HEK293 (cell line): ENCODE measurements around the gene RRP15.

Experiments
- CTCF ChIA-PET: fragments of 350-600 bp; formaldehyde crosslinking; extraction: SDS; loops from one replicate; lab custom pipeline; 2021; ENCODE audit warnings: antibody characterized with exemption; lab: Yijun Ruan, JAX
- POLR2A ChIA-PET: fragments of 300-600 bp; formaldehyde crosslinking; extraction: SDS; loops from one replicate; lab custom pipeline; 2020; ENCODE audit warnings: antibody characterized with exemption, inconsistent platforms; lab: Yijun Ruan, JAX
- H3K27ac ChIP-seq: fragments of 200-500 bp; sonication (Bioruptor generic); 2 replicates; pipeline ENCODE4 v1.5.1; 2014; ENCODE audit warnings: low read depth, low read length, control low read depth, inconsistent platforms; ENCODE audit errors: extremely low read depth
- H3K36me3 ChIP-seq, 2 experiments: fragments of 200-500 bp in 1 of 2; sonication (Bioruptor generic) in 1 of 2; 1 replicate in 1 of 2; 2 replicates in 1 of 2; pipeline ENCODE4 v1.5.1; 2014 to 2017; ENCODE audit warnings: inconsistent platforms in 2 of 2, low read length in 2 of 2; ENCODE audit not compliant: control insufficient read depth in 2 of 2, insufficient read depth in 1 of 2
- H3K4me1 ChIP-seq: fragments of 200-500 bp; sonication (Bioruptor generic); 2 replicates; pipeline ENCODE4 v1.5.1; 2014; ENCODE audit warnings: mild to moderate bottlenecking, low read length, inconsistent platforms; ENCODE audit not compliant: control insufficient read depth, insufficient read depth
- H3K4me3 ChIP-seq: 2 replicates; pipeline ENCODE4 v1.5.1; 2011; ENCODE audit warnings: low read depth, mild to moderate bottlenecking, control low read depth, low read length, moderate library complexity
- H3K9me3 ChIP-seq: fragments of 200-500 bp; sonication (Bioruptor generic); 2 replicates; pipeline ENCODE4 v1.5.1; 2014; ENCODE audit warnings: low read depth, low read length, inconsistent platforms; ENCODE audit not compliant: control insufficient read depth, insufficient read depth
- KLF1 ChIP-seq: fragments of 450-650 bp; formaldehyde crosslinking; IDR thresholded peaks from 2 replicates; pipeline ENCODE4 v1.5.1; 2016; ENCODE audit warnings: missing biosample characterization, missing genetic modification characterization
- KLF9 ChIP-seq: fragments of 450-650 bp; formaldehyde crosslinking; IDR thresholded peaks from 2 replicates; pipeline ENCODE4 v1.5.1; 2016; ENCODE audit warnings: missing biosample characterization, missing genetic modification characterization, low read depth
- MYNN ChIP-seq: fragments of 450-650 bp; formaldehyde crosslinking; IDR thresholded peaks from 2 replicates; pipeline ENCODE4 v1.5.1; 2016; ENCODE audit warnings: missing biosample characterization, missing genetic modification characterization, borderline replicate concordance
- OSR2 ChIP-seq: fragments of 450-650 bp; formaldehyde crosslinking; IDR thresholded peaks from 2 replicates; pipeline ENCODE4 v1.5.1; 2016; ENCODE audit warnings: missing biosample characterization, missing genetic modification characterization
- PRDM1 ChIP-seq: fragments of 450-650 bp; formaldehyde crosslinking; IDR thresholded peaks from 2 replicates; pipeline ENCODE4; 2016; ENCODE audit warnings: missing biosample characterization, missing genetic modification characterization
- SP7 ChIP-seq: fragments of 450-650 bp; formaldehyde crosslinking; IDR thresholded peaks from 2 replicates; pipeline ENCODE4 v1.5.1; 2016; ENCODE audit warnings: missing biosample characterization, missing genetic modification characterization
- TCF7L2 ChIP-seq: IDR thresholded peaks from 2 replicates; pipeline ENCODE4 v1.6.1; 2011; ENCODE audit warnings: low read depth, mild to moderate bottlenecking, inconsistent platforms, low read length, moderate library complexity, borderline replicate concordance
- YY2 ChIP-seq: fragments of 450-650 bp; formaldehyde crosslinking; IDR thresholded peaks from 2 replicates; pipeline ENCODE4 v1.5.1; 2016; ENCODE audit warnings: missing biosample characterization, missing genetic modification characterization
- ZBTB1 ChIP-seq: fragments of 450-650 bp; formaldehyde crosslinking; IDR thresholded peaks from 2 replicates; pipeline ENCODE4 v1.5.1; 2016; ENCODE audit warnings: missing biosample characterization, missing genetic modification characterization
- ZEB2 ChIP-seq: fragments of 450-650 bp; formaldehyde crosslinking; IDR thresholded peaks from 2 replicates; pipeline ENCODE4 v1.5.1; 2016; ENCODE audit warnings: missing biosample characterization, missing genetic modification characterization
- ZFP41 ChIP-seq: fragments of 450-650 bp; formaldehyde crosslinking; IDR thresholded peaks from 2 replicates; pipeline ENCODE4 v1.5.1; 2016; ENCODE audit warnings: missing biosample characterization, missing genetic modification characterization, borderline replicate concordance
- ZNF114 ChIP-seq: fragments of 450-650 bp; formaldehyde crosslinking; IDR thresholded peaks from 2 replicates; pipeline ENCODE4 v1.5.0; 2017; ENCODE audit warnings: missing biosample characterization, missing genetic modification characterization
- ZNF133 ChIP-seq: fragments of 450-650 bp; formaldehyde crosslinking; IDR thresholded peaks from 2 replicates; pipeline ENCODE4 v1.5.1; 2016; ENCODE audit warnings: missing biosample characterization, missing genetic modification characterization
- ZNF19 ChIP-seq: fragments of 450-650 bp; formaldehyde crosslinking; IDR thresholded peaks from 2 replicates; pipeline ENCODE4; 2016; ENCODE audit warnings: missing biosample characterization, missing genetic modification characterization, low read depth
- ZNF366 ChIP-seq: fragments of 450-650 bp; formaldehyde crosslinking; conservative IDR thresholded peaks from 2 replicates; pipeline ENCODE4 v1.5.1; 2016; ENCODE audit warnings: missing biosample characterization, missing genetic modification characterization
- ZNF571 ChIP-seq: fragments of 450-650 bp; formaldehyde crosslinking; IDR thresholded peaks from 2 replicates; pipeline ENCODE4 v1.5.0; 2017; ENCODE audit warnings: missing biosample characterization, missing genetic modification characterization
- ZNF701 ChIP-seq: fragments of 450-650 bp; formaldehyde crosslinking; IDR thresholded peaks from 2 replicates; pipeline ENCODE4 v1.5.1; 2016; ENCODE audit warnings: missing biosample characterization, missing genetic modification characterization
- ZNF843 ChIP-seq: fragments of 450-650 bp; formaldehyde crosslinking; IDR thresholded peaks from 2 replicates; pipeline ENCODE4 v1.5.1; 2016; ENCODE audit warnings: missing biosample characterization, missing genetic modification characterization
- ZSCAN30 ChIP-seq: fragments of 450-650 bp; IDR thresholded peaks from 2 replicates; pipeline ENCODE4 v1.5.1; 2018; ENCODE audit warnings: missing biosample characterization, mild to moderate bottlenecking, missing genetic modification characterization, moderate library complexity
- TF ChIP-seq, protein P1 (sequence below): fragments of 450-650 bp; formaldehyde crosslinking; IDR thresholded peaks from 2 replicates; pipeline ENCODE4 v1.5.1; 2016; ENCODE audit warnings: missing biosample characterization, missing genetic modification characterization
- TF ChIP-seq, protein P2 (sequence below): fragments of 450-650 bp; formaldehyde crosslinking; IDR thresholded peaks from 2 replicates; pipeline ENCODE4 v1.5.1; 2016; ENCODE audit warnings: missing biosample characterization, missing genetic modification characterization
- TF ChIP-seq, protein P3 (sequence below): fragments of 450-650 bp; IDR thresholded peaks from 2 replicates; pipeline ENCODE4 v1.5.1; 2018; ENCODE audit warnings: missing biosample characterization, missing genetic modification characterization
- TF ChIP-seq, protein P4 (sequence below): fragments of 450-650 bp; formaldehyde crosslinking; conservative IDR thresholded peaks from 2 replicates; pipeline ENCODE4 v1.5.1; 2016; ENCODE audit warnings: low read depth, missing biosample characterization, missing genetic modification characterization
- TF ChIP-seq, protein P5 (sequence below): fragments of 450-650 bp; formaldehyde crosslinking; IDR thresholded peaks from 2 replicates; pipeline ENCODE4 v1.5.1; 2017; ENCODE audit warnings: missing biosample characterization, mild to moderate bottlenecking, missing genetic modification characterization, moderate library complexity

The RRP15 gene

DNA sequence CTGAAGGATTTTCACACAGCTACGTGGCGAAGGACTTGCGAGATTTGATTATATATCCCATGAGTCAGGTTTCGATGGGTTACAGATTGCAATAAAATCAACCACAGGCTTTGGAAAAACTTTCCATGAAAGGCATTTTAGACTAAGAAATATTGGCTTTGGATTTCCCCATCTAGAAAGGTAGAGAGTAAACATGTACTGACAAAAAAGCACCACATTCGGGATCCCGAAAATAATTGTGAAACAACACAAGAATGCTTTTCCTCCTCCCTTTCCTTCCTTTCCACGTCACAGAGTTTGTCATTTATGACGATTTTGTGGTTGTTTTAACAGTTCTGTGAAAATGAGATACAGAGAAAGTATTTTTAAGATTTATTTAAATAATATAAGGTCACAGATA lies 98.6 kb downstream of the RRP15 start (continued):
- no peak for TF ChIP-seq KLF9
- TF ChIP-seq, protein P1, sequence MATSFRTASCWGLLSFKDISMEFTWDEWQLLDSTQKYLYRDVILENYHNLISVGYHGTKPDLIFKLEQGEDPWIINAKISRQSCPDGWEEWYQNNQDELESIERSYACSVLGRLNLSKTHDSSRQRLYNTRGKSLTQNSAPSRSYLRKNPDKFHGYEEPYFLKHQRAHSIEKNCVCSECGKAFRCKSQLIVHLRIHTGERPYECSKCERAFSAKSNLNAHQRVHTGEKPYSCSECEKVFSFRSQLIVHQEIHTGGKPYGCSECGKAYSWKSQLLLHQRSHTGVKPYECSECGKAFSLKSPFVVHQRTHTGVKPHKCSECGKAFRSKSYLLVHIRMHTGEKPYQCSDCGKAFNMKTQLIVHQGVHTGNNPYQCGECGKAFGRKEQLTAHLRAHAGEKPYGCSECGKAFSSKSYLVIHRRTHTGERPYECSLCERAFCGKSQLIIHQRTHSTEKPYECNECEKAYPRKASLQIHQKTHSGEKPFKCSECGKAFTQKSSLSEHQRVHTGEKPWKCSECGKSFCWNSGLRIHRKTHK (tag by site-specific recombination) = no peak
- TF ChIP-seq ZNF19 (tag by site-specific recombination) = no peak
- no peak for TF ChIP-seq ZNF114 (tag by site-specific recombination)
- TF ChIP-seq ZBTB1 (tag by site-specific recombination) = no peak

DNA sequence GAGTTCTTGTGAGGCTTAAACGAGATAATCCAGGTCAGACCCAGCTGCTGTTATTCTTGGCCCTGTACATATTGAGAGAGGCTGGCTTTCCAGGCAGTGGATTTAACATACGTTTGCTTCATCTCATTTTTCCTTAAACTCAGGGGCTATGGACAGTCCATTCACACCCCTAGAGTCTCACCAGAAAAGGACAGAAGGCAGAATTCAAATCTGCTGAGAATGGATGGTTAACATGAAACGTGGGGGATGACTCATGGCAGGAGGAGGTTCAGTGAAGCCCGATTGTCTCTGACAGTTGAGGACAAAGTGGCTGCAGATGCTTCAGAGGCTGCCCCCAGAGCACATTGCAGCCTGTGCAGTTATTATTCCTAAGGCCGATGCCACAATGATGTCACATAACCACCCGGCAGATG lies 99.5 kb downstream of the RRP15 start:
- Histone ChIP-seq H3K4me3 (no peak overlapping the region), H3K36me3 (no peaks in the 10 kb centered on the region)
- ChIA-PET POLR2A (no interaction called here), CTCF (interaction anchor here (0.5 kb wide), 1 partner anchor 58 kb away, joined by 4 read pairs; no protein-coding TSS in a partner anchor)
- TF ChIP-seq, protein P2, sequence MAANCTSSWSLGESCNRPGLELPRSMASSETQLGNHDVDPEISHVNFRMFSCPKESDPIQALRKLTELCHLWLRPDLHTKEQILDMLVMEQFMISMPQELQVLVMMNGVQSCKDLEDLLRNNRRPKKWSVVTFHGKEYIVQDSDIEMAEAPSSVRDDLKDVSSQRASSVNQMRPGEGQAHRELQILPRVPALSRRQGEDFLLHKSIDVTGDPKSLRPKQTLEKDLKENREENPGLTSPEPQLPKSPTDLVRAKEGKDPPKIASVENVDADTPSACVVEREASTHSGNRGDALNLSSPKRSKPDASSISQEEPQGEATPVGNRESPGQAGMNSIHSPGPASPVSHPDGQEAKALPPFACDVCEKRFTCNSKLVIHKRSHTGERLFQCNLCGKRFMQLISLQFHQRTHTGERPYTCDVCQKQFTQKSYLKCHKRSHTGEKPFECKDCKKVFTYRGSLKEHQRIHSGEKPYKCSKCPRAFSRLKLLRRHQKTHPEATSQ (tag by site-specific recombination) = no peak
- TF ChIP-seq ZNF366 (no peak), ZFP41 (no peak), OSR2 (tag by site-specific recombination) (no peak), TCF7L2 (no peak), ZSCAN30 (tag by site-specific recombination) (no peak), SP7 (tag by site-specific recombination) (no peak), ZNF133 (tag by site-specific recombination) (no peak), ZEB2 (tag by site-specific recombination) (no peak), YY2 (tag by site-specific recombination) (no peak), ZNF843 (tag by site-specific recombination) (no peak), MYNN (tag by site-specific recombination) (no peak), KLF1 (no peak), ZNF701 (tag by site-specific recombination) (no peak), PRDM1 (tag by site-specific recombination) (no peak), ZNF571 (tag by site-specific recombination) (no peak)
- TF ChIP-seq, protein P3, sequence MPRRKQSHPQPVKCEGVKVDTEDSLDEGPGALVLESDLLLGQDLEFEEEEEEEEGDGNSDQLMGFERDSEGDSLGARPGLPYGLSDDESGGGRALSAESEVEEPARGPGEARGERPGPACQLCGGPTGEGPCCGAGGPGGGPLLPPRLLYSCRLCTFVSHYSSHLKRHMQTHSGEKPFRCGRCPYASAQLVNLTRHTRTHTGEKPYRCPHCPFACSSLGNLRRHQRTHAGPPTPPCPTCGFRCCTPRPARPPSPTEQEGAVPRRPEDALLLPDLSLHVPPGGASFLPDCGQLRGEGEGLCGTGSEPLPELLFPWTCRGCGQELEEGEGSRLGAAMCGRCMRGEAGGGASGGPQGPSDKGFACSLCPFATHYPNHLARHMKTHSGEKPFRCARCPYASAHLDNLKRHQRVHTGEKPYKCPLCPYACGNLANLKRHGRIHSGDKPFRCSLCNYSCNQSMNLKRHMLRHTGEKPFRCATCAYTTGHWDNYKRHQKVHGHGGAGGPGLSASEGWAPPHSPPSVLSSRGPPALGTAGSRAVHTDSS (tag by site-specific recombination) = no peak
- TF ChIP-seq, protein P4, sequence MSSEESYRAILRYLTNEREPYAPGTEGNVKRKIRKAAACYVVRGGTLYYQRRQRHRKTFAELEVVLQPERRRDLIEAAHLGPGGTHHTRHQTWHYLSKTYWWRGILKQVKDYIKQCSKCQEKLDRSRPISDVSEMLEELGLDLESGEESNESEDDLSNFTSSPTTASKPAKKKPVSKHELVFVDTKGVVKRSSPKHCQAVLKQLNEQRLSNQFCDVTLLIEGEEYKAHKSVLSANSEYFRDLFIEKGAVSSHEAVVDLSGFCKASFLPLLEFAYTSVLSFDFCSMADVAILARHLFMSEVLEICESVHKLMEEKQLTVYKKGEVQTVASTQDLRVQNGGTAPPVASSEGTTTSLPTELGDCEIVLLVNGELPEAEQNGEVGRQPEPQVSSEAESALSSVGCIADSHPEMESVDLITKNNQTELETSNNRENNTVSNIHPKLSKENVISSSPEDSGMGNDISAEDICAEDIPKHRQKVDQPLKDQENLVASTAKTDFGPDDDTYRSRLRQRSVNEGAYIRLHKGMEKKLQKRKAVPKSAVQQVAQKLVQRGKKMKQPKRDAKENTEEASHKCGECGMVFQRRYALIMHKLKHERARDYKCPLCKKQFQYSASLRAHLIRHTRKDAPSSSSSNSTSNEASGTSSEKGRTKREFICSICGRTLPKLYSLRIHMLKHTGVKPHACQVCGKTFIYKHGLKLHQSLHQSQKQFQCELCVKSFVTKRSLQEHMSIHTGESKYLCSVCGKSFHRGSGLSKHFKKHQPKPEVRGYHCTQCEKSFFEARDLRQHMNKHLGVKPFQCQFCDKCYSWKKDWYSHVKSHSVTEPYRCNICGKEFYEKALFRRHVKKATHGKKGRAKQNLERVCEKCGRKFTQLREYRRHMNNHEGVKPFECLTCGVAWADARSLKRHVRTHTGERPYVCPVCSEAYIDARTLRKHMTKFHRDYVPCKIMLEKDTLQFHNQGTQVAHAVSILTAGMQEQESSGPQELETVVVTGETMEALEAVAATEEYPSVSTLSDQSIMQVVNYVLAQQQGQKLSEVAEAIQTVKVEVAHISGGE (tag by site-specific recombination) = no peak
- TF ChIP-seq, protein P5, sequence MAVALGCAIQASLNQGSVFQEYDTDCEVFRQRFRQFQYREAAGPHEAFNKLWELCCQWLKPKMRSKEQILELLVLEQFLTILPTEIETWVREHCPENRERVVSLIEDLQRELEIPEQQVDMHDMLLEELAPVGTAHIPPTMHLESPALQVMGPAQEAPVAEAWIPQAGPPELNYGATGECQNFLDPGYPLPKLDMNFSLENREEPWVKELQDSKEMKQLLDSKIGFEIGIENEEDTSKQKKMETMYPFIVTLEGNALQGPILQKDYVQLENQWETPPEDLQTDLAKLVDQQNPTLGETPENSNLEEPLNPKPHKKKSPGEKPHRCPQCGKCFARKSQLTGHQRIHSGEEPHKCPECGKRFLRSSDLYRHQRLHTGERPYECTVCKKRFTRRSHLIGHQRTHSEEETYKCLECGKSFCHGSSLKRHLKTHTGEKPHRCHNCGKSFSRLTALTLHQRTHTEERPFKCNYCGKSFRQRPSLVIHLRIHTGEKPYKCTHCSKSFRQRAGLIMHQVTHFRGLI (tag by site-specific recombination) = no peak
- TF ChIP-seq, protein P1 (tag by site-specific recombination) = no peak
- TF ChIP-seq, all 188 proteins: peak for 0
- Histone ChIP-seq H3K9me3 (no peaks in the 10 kb centered on the region), H3K27ac (no peak overlapping the region), H3K4me1 (peaks cover 4% of the 10 kb centered on the region; the same call in 1 of the 2 replicates)
